Ovary (tissue), 3 donors: Measurements from ENCODE around the gene CLBA1.

ENCODE experiments used
- POLR2A ChIP-seq: fragments of 450-650 bp; IDR thresholded peaks from one replicate; pipeline ENCODE4 v1.6.1; 2017; ENCODE audit warnings: antibody characterized with exemption, mild to moderate bottlenecking, moderate library complexity
- TF ChIP-seq, protein P1 (sequence below), 3 donors: fragments of 450-650 bp in 2 of 3; fragments of 200-600 bp in 1 of 3; IDR thresholded peaks; one replicate each; pipeline versions ENCODE4 v1.5.1 to v1.8.0; 2016 to 2022; ENCODE audit warnings: antibody characterized with exemption in 3 of 3, mild to moderate bottlenecking in 1 of 3
- donor health status: DM: no; HTN: no; CAD: no.

DNA sequence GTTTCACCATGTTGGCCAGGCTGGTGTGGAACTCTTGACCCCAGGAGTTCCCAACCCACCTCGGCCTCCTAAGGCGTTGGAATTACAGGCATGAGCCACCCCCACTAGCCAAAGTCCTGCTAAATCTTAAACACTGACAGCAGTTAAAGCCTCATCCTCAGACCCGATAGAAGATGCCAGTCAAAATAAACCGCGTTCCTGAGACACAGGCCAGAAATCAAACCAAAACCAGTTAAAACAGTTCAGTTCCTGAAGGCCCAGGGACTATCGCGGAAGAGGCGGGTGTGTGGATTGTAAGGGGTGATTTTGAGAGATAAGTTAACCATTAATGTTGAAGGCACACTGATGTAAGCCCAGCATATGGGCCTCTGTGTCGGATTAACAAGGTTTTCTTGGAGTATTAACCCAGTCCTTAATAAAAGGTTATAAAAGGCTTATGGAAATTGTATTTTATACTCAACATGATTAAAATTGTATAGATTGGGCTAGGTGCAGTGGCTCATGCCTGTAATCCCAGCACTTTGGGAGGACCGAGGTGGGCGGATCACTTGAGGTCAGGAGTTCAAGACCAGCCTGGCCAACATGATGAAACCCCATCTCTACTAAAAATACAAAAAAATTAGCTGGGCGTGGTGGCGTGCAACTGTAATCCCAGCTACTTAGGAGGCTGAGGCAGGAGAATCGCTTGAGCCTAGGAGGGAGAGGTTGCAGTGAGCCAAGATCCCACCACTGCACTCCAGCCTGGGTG lies 54.0 kb downstream of the CLBA1 start:
- TF ChIP-seq, protein P1, sequence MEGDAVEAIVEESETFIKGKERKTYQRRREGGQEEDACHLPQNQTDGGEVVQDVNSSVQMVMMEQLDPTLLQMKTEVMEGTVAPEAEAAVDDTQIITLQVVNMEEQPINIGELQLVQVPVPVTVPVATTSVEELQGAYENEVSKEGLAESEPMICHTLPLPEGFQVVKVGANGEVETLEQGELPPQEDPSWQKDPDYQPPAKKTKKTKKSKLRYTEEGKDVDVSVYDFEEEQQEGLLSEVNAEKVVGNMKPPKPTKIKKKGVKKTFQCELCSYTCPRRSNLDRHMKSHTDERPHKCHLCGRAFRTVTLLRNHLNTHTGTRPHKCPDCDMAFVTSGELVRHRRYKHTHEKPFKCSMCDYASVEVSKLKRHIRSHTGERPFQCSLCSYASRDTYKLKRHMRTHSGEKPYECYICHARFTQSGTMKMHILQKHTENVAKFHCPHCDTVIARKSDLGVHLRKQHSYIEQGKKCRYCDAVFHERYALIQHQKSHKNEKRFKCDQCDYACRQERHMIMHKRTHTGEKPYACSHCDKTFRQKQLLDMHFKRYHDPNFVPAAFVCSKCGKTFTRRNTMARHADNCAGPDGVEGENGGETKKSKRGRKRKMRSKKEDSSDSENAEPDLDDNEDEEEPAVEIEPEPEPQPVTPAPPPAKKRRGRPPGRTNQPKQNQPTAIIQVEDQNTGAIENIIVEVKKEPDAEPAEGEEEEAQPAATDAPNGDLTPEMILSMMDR (IDR thresholded peaks at IDR 0.05), result no peak
- no peak for TF ChIP-seq POLR2A
